H9 (cell line): ENCODE data around the gene B3GAT3. TPM values are rescaled to one million over a fixed set of nuclear protein-coding genes. Genes with fewer than 3 reads are reported as not detected.

Source experiments
- DNase-seq: peaks from one replicate; pipeline ENCODE4 v3.0.0-alpha.2; 2017
- H2AFZ ChIP-seq: one replicate; pipeline ENCODE4 v1.6.1; 2013; ENCODE audit warnings: mild to moderate bottlenecking, low read length, control low read depth, moderate library complexity
- H2AK5ac ChIP-seq: 2 replicates; pipeline ENCODE4 v1.6.1; 2013; ENCODE audit warnings: low read length, control low read depth, mixed read lengths; ENCODE audit not compliant: insufficient read length
- H2BK120ac ChIP-seq: one replicate; pipeline ENCODE4 v1.6.1; 2013; ENCODE audit warnings: low read depth, mild to moderate bottlenecking, low read length, control low read depth, inconsistent platforms; ENCODE audit not compliant: poor library complexity, severe bottlenecking
- H2BK12ac ChIP-seq: 2 replicates; pipeline ENCODE4 v1.6.1; 2013; ENCODE audit warnings: low read length, control low read depth, mixed read lengths, low read depth; ENCODE audit not compliant: insufficient read length
- H2BK15ac ChIP-seq: 2 replicates; pipeline ENCODE4 v1.6.1; 2013; ENCODE audit warnings: low read depth, low read length, control low read depth
- H2BK20ac ChIP-seq: one replicate; pipeline ENCODE4 v1.6.1; 2013; ENCODE audit warnings: low read depth, mild to moderate bottlenecking, low read length, control low read depth, inconsistent platforms; ENCODE audit not compliant: poor library complexity, severe bottlenecking
- H2BK5ac ChIP-seq: 2 replicates; pipeline ENCODE4 v1.6.1; 2013; ENCODE audit warnings: low read length, control low read depth, mixed read lengths; ENCODE audit not compliant: insufficient read length
- H3K14ac ChIP-seq: 2 replicates; pipeline ENCODE4 v1.6.1; 2013; ENCODE audit warnings: low read length, control low read depth; ENCODE audit not compliant: insufficient read depth
- H3K18ac ChIP-seq: 2 replicates; pipeline ENCODE4 v1.6.1; 2013; ENCODE audit warnings: low read depth, mild to moderate bottlenecking, mixed read lengths, low read length, control low read depth; ENCODE audit not compliant: insufficient read length
- H3K23ac ChIP-seq: 2 replicates; pipeline ENCODE4 v1.6.1; 2013; ENCODE audit warnings: low read length, control low read depth, mixed read lengths, low read depth; ENCODE audit not compliant: insufficient read length
- H3K23me2 ChIP-seq: 2 replicates; pipeline ENCODE4 v1.6.1; 2013; ENCODE audit warnings: low read depth, mild to moderate bottlenecking, mixed read lengths, low read length, control low read depth; ENCODE audit not compliant: insufficient read length, poor library complexity, severe bottlenecking
- H3K27ac ChIP-seq: 2 replicates; pipeline ENCODE4 v1.5.1; 2013; ENCODE audit warnings: low read length, control low read depth, mixed read lengths, low read depth; ENCODE audit not compliant: insufficient read length
- H3K27me3 ChIP-seq: 2 replicates; pipeline ENCODE4 v1.6.1; 2013; ENCODE audit warnings: low read length, control low read depth, inconsistent platforms; ENCODE audit not compliant: insufficient read depth
- H3K4ac ChIP-seq: 2 replicates; pipeline ENCODE4 v1.6.1; 2013; ENCODE audit warnings: low read depth, mild to moderate bottlenecking, control low read depth, inconsistent platforms, low read length, moderate library complexity
- H3K4me1 ChIP-seq: 2 replicates; pipeline ENCODE4 v1.6.1; 2013; ENCODE audit warnings: low read length, control low read depth, inconsistent platforms; ENCODE audit not compliant: insufficient read depth
- H3K4me2 ChIP-seq: 2 replicates; pipeline ENCODE4 v1.6.1; 2013; ENCODE audit warnings: low read length, control low read depth, mixed read lengths; ENCODE audit not compliant: insufficient read length, insufficient read depth
- H3K56ac ChIP-seq: 2 replicates; pipeline ENCODE4 v1.6.1; 2013; ENCODE audit warnings: low read depth, mild to moderate bottlenecking, mixed read lengths, low read length, control low read depth; ENCODE audit not compliant: insufficient read length
- H3K79me1 ChIP-seq: 2 replicates; pipeline ENCODE4 v1.6.1; 2013; ENCODE audit warnings: low read depth, mild to moderate bottlenecking, moderate library complexity, low read length, control low read depth, inconsistent platforms; ENCODE audit not compliant: insufficient read depth, poor library complexity, severe bottlenecking
- H3K79me2 ChIP-seq: 2 replicates; pipeline ENCODE4 v1.6.1; 2013; ENCODE audit warnings: low read length, control low read depth, inconsistent platforms; ENCODE audit not compliant: insufficient read depth
- H3K9ac ChIP-seq: 2 replicates; pipeline ENCODE4 v1.6.1; 2013; ENCODE audit warnings: low read length, control low read depth, mixed read lengths; ENCODE audit not compliant: insufficient read length; ENCODE audit errors: extremely low read depth
- H3K9me3 ChIP-seq: one replicate; pipeline ENCODE4 v1.6.1; 2013; ENCODE audit warnings: low read depth, low read length, inconsistent platforms; ENCODE audit not compliant: control insufficient read depth
- H3T11ph ChIP-seq: one replicate; pipeline ENCODE4 v1.6.1; 2013; ENCODE audit warnings: mild to moderate bottlenecking, low read length, control low read depth, inconsistent platforms
- H4K20me1 ChIP-seq: one replicate; pipeline ENCODE4 v1.6.1; 2013; ENCODE audit not compliant: control insufficient read depth, insufficient read length, insufficient read depth
- H4K5ac ChIP-seq: 2 replicates; pipeline ENCODE4 v1.6.1; 2013; ENCODE audit warnings: low read depth, mild to moderate bottlenecking, mixed read lengths, low read length, control low read depth; ENCODE audit not compliant: insufficient read length
- H4K8ac ChIP-seq: replicated peaks from 2 replicates; pipeline ENCODE4 v1.6.1; 2013; ENCODE audit warnings: low read length, control low read depth, mixed read lengths, low read depth; ENCODE audit not compliant: insufficient read length
- H4K91ac ChIP-seq: 2 replicates; pipeline ENCODE4 v1.6.1; 2013; ENCODE audit warnings: low read depth, mild to moderate bottlenecking, moderate library complexity, mixed read lengths, low read length, control low read depth; ENCODE audit not compliant: insufficient read length
- H3K27ac Mint-ChIP-seq, 3 experiments: 2 replicates in 2 of 3; 3 replicates in 1 of 3; pipeline ENCODE4 v1.8.0; 2020 to 2021; ENCODE audit warnings: mixed read lengths in 3 of 3, mild to moderate bottlenecking in 1 of 3, moderate library complexity in 1 of 3
- H3K27me3 Mint-ChIP-seq: 2 replicates; pipeline ENCODE4 v1.8.0; 2021; ENCODE audit warnings: low read depth, mild to moderate bottlenecking, moderate library complexity, mixed read lengths
- H3K36me3 Mint-ChIP-seq, 3 experiments: 2 replicates in 2 of 3; 3 replicates in 1 of 3; pipeline ENCODE4 v1.8.0; 2020 to 2021; ENCODE audit warnings: low read depth in 3 of 3, mixed read lengths in 3 of 3; ENCODE audit not compliant: insufficient read depth in 1 of 3
- H3K4me1 Mint-ChIP-seq, 2 experiments: 2 replicates each; pipeline ENCODE4 v1.8.0; 2020; ENCODE audit warnings: mixed read lengths in 2 of 2
- H3K4me3 Mint-ChIP-seq, 2 experiments: 2 replicates in 1 of 2; 3 replicates in 1 of 2; pipeline ENCODE4 v1.8.0; 2020 to 2021; ENCODE audit warnings: mild to moderate bottlenecking in 2 of 2, mixed read lengths in 2 of 2, moderate library complexity in 1 of 2
- H3K9me3 Mint-ChIP-seq, 2 experiments: 2 replicates in 1 of 2; 3 replicates in 1 of 2; pipeline ENCODE4 v1.8.0; 2020; ENCODE audit warnings: mild to moderate bottlenecking in 2 of 2, mixed read lengths in 2 of 2, moderate library complexity in 1 of 2
- WGBS: extraction: QIAGEN DNeasy Blood & Tissue Kit; methylation state at CpG from one replicate; pipeline ENCODE4 v1.1.7; 2013; ENCODE audit warnings: missing lambda C conversion rate, low lambda C conversion rate, mixed read lengths; ENCODE audit not compliant: insufficient read length; ENCODE audit errors: extremely low coverage; 5-methylcytosine and 5-hydroxymethylcytosine counted together
- total RNA-seq: library from RNA; stranded (reverse); gene quantifications from 2 replicates; pipeline ENCODE4 v1.2.1, GENCODE V29; 2021
- TF ChIP-seq, protein P1 (sequence below): fragments of 200-600 bp; sonication (generic); conservative IDR thresholded peaks from 3 replicates; pipeline ENCODE4 v1.8.0; 2021; ENCODE audit warnings: antibody characterized with exemption, mild to moderate bottlenecking

B3GAT3 gene
- total RNA-seq, 1 experiment from 2014 or later = 30.8 TPM

DNA sequence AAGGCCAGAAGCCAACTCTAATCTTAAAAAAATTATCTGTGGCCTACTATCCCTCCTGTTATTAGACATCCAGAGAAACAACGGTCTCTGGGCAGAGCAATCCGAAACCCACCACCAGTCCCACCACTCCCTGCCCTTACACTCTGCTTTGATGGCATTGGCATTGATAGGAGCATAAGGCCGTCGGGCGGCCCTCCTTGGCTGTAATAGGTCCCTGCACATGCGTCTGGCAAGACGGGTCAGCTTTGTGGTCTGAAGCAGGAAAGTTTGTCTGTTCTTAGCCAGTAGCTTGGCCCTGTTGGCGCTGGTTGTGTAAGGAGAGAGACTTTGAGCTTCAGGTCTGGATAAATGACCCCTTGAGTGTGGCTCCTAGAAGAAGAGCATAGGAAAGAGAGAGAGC, 26.7 kb downstream of the B3GAT3 start:
- Histone ChIP-seq H3K4me2 (no peak overlapping the region), H3K18ac (no peak overlapping the region), H3K14ac (no peak overlapping the region), H3K4ac (no peak overlapping the region), H4K8ac (no peak overlapping the region), H4K5ac (no peak overlapping the region), H3K9ac (no peak overlapping the region), H3T11ph (no peak overlapping the region), H3K79me2 (no peaks in the 10 kb centered on the region), H3K27me3 (no peaks in the 10 kb centered on the region), H3K56ac (no peak overlapping the region), H2AK5ac (no peak overlapping the region), H2BK120ac (no peak overlapping the region), H4K20me1 (no peaks in the 10 kb centered on the region), H3K4me1 (peaks cover 6% of the 10 kb centered on the region), H2BK20ac (no peak overlapping the region), H3K9me3 (no peaks in the 10 kb centered on the region), H2BK15ac (no peak overlapping the region), H2BK12ac (no peak overlapping the region), H3K23me2 (peaks cover 5% of the 10 kb centered on the region), H3K79me1 (no peaks in the 10 kb centered on the region), H4K91ac (no peak overlapping the region), H2AFZ (no peak overlapping the region), H3K23ac (no peak overlapping the region), H2BK5ac (no peak overlapping the region), H3K27ac (no peak overlapping the region)
- Mint-ChIP-seq H3K27me3 (peaks cover 7% of the 10 kb centered on the region), H3K27ac (no peak overlapping the region), H3K9me3 (no peaks in the 10 kb centered on the region), H3K4me1 (peaks cover 29 to 37% of the 10 kb centered on the region in 2 experiments), H3K4me3 (no peak overlapping the region), H3K36me3 (peaks cover 54 to 75% (median 71%) of the 10 kb centered on the region in 3 experiments)
- TF ChIP-seq, protein P1, sequence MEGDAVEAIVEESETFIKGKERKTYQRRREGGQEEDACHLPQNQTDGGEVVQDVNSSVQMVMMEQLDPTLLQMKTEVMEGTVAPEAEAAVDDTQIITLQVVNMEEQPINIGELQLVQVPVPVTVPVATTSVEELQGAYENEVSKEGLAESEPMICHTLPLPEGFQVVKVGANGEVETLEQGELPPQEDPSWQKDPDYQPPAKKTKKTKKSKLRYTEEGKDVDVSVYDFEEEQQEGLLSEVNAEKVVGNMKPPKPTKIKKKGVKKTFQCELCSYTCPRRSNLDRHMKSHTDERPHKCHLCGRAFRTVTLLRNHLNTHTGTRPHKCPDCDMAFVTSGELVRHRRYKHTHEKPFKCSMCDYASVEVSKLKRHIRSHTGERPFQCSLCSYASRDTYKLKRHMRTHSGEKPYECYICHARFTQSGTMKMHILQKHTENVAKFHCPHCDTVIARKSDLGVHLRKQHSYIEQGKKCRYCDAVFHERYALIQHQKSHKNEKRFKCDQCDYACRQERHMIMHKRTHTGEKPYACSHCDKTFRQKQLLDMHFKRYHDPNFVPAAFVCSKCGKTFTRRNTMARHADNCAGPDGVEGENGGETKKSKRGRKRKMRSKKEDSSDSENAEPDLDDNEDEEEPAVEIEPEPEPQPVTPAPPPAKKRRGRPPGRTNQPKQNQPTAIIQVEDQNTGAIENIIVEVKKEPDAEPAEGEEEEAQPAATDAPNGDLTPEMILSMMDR = no peak
- DNase-seq = no peak
- WGBS = no CpG with 5 or more reads among the region's 8 CpGs
